Subcutaneous abdominal adipose tissue (tissue), 5 donors: ENCODE results near the gene POMT1.

Experiments
- H3K27ac ChIP-seq: one replicate; pipeline ENCODE4 v1.7.0; 2013; ENCODE audit warnings: low read depth, mild to moderate bottlenecking, inconsistent platforms, low read length, moderate library complexity
- H3K27me3 ChIP-seq, 5 donors: one replicate each; pipeline ENCODE4 v1.7.0; 2013; ENCODE audit warnings: low read length in 5 of 5, inconsistent platforms in 1 of 5; ENCODE audit not compliant: control insufficient read depth in 5 of 5, insufficient read depth in 4 of 5
- H3K36me3 ChIP-seq, 5 donors: one replicate each; pipeline ENCODE4 v1.7.0; 2013; ENCODE audit warnings: low read length in 5 of 5; ENCODE audit not compliant: control insufficient read depth in 5 of 5, insufficient read depth in 5 of 5
- H3K4me1 ChIP-seq, 5 donors: one replicate each; pipeline ENCODE4 v1.7.0; 2013; ENCODE audit warnings: low read length in 5 of 5, mild to moderate bottlenecking in 3 of 5, moderate library complexity in 1 of 5; ENCODE audit not compliant: control insufficient read depth in 5 of 5, insufficient read depth in 5 of 5
- H3K4me3 ChIP-seq, 5 donors: one replicate each; pipeline ENCODE4 v1.7.0; 2013; ENCODE audit warnings: low read length in 5 of 5, low read depth in 1 of 5
- H3K9ac ChIP-seq, 5 donors: one replicate each; pipeline ENCODE4 v1.7.0; 2013; ENCODE audit warnings: low read length in 5 of 5, mild to moderate bottlenecking in 4 of 5, moderate library complexity in 3 of 5
- H3K9me3 ChIP-seq, 5 donors: one replicate each; pipeline ENCODE4 v1.7.0; 2013; ENCODE audit warnings: low read length in 5 of 5; ENCODE audit not compliant: control insufficient read depth in 5 of 5
- donor health status: healthy.
- donor health status: healthy.
- donor health status: healthy.
- donor health status: healthy.
- donor health status: healthy.

Gene POMT1

DNA sequence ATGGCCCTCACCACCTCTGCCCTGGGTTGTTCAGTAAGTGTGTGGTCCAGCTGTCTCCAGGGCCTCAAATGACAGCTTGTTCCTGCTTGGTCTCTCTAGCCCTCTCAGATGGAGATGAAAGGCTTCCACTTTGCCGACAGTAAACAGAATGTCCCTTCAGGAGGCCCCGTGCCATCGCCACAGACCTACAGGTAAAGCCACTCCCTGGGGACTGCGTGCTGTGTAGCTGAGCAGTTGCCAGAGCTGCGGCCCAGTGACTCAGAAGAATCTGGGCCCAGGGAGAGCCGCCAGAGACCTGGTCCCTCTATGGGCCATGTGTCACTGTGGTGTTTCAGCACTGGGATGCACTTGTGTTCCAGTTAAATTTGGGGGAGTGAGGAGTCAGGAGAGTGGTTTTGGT is 10.6 kb upstream of the POMT1 start:
- H3K9me3 ChIP-seq: no peaks in the 10 kb centered on the region
- no peak overlapping the region for H3K27ac ChIP-seq
- peaks cover 0 to 2% (median 0%) of the 10 kb centered on the region in 5 donors for H3K4me1 ChIP-seq
- H3K9ac ChIP-seq: no peak overlapping the region
- H3K4me3 ChIP-seq: no peak overlapping the region
- no peaks in the 10 kb centered on the region for H3K27me3 ChIP-seq
- H3K36me3 ChIP-seq: peaks cover 0 to 100% (median 99%) of the 10 kb centered on the region in 5 donors

DNA sequence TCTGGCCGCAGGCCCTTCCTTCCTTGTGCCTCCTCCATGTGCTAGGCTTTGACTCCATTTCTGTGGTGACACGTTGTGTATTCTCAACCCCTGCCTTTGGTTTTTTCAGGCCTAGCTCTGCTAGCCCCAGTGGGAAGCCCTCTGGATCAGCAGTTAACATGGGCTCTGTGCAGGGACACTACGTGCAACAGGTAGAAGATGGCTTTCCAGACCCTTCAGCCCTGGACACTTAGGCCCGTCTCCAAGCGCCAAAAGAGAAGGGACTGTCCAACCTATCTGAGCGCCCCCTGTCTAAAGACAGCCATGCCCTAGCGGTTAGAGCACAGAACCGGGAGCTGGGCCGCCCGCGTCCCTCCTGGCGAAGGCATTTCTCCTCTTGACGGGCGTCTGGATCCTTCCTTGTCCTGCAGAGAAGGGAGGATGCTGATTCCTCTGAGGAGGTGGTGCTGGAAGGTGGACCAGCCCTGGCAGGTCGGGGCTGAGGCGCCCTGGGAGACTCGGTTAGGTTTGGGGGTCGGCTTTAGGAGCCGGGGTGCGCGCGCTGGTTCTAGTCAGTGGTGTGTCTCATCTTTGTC is 8.3 kb upstream of the POMT1 start:
- Histone ChIP-seq H3K9ac (no peak overlapping the region), H3K27ac (no peak overlapping the region), H3K9me3 (no peaks in the 10 kb centered on the region), H3K27me3 (no peaks in the 10 kb centered on the region), H3K4me1 (peaks cover 0 to 2% (median 0%) of the 10 kb centered on the region in 5 donors), H3K4me3 (no peak overlapping the region), H3K36me3 (peaks cover 0 to 100% (median 99%) of the 10 kb centered on the region in 5 donors)

DNA sequence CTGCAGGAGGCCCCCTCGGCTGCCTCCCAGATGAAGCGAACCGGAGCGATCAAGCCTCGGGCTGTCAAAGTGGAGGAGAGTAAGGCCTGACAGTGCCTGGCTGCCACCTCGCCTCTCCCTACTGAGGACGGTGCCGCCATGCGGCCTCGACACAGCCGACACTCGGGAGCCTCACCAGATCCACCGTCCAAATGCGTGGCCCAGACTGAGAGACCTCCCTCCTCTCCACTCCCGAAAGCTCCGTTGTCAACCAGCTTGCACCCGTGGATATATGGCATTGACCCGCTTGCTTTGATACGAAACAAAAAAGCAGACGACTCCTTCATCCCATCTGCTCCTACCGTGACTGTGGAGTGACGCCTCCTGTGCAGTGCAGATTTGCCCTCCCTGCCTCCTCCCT is 6.9 kb upstream of the POMT1 start:
- Histone ChIP-seq H3K27ac (no peak overlapping the region), H3K36me3 (peaks cover 0 to 96% (median 95%) of the 10 kb centered on the region in 5 donors), H3K27me3 (no peaks in the 10 kb centered on the region), H3K9ac (peak overlapping the region in 1 of 5 donors; percentile 63), H3K4me3 (no peak overlapping the region), H3K9me3 (no peaks in the 10 kb centered on the region), H3K4me1 (peaks cover 0 to 2% (median 0%) of the 10 kb centered on the region in 5 donors)

DNA sequence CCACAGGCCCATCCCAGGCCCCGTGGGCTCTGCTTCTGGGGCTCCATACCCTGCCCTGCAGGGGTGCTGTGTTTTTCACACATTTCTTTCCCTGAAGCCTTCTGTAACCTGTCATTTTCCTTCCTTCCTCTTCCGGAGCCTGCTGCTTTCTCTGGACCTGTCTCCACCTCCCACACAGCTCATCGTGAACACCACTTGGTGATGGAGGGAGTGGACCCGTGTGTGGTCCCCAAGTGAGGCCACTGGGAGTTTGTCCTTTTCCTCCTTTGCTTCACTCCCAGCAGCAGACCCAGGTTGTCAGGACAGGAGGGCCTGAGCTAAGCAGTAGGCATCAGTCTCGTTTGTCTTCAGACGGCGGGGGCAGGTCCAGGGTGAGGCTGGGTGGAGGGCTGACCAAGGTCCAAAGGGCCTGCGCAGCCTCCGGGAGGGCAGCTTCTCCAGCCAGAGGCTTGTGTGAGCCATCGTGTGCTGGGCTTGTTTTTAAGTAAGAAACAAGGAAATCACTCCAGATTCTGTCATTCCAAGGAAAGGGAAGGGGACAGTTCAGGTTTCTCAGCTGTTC is 5.8 kb upstream of the POMT1 start:
- Histone ChIP-seq H3K4me3 (no peak overlapping the region), H3K36me3 (peaks cover 0 to 84% (median 84%) of the 10 kb centered on the region in 5 donors), H3K27ac (no peak overlapping the region), H3K9me3 (no peaks in the 10 kb centered on the region), H3K27me3 (no peaks in the 10 kb centered on the region), H3K4me1 (peaks cover 2 to 12% (median 3%) of the 10 kb centered on the region in 5 donors), H3K9ac (no peak overlapping the region)

DNA sequence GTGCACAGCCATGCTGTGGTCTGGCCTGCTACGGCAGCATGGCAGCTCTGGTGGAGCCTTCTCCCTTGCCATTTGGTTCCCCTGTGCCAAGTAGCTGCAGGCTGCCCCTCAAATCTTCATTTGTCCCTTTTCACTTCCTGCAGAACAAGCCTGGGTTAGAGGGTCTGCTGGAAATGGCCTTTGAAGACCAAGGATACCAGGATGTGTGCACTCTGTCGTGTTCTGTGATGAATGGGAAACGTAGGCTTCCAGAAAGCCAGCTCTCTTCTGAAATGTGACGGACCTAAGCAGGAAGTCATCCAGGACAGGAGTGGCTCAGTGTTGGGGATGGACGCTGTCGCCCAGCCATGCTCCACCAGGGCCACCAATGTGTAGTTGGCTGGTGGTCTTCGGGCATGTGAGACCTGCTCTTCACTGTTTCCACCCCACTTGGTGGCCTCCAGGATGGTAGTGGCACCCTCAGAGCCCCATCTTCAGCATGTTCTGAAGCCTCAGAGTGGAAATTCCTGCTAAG is 3.4 kb upstream of the POMT1 start:
- no peak overlapping the region for H3K9ac ChIP-seq
- peaks cover 7 to 31% (median 18%) of the 10 kb centered on the region in 5 donors for H3K4me1 ChIP-seq
- peaks cover 0 to 60% (median 60%) of the 10 kb centered on the region in 5 donors for H3K36me3 ChIP-seq
- H3K4me3 ChIP-seq: no peak overlapping the region
- no peaks in the 10 kb centered on the region for H3K9me3 ChIP-seq
- no peak overlapping the region for H3K27ac ChIP-seq
- H3K27me3 ChIP-seq: no peaks in the 10 kb centered on the region

DNA sequence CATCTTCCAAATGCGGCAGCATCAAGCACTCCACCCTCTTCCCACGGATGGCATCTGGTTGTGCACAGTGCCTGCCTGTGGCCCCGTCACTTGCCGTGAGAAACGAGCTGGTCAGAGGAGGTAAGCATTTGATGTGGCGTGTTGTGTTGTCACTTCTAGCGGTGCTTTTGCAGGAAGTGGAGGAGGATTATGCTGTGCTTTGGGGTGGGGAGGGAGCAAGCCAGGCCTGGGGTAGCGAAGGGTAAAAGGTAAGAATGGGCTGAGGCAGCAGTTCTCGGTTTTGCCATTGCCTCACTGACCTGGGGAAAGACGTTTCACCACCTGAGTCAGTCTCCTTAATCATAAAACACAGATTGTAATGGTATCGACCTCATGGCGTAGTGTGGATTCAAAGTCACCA is 2.3 kb upstream of the POMT1 start:
- peaks cover 0 to 50% (median 49%) of the 10 kb centered on the region in 5 donors for H3K36me3 ChIP-seq
- no peaks in the 10 kb centered on the region for H3K9me3 ChIP-seq
- no peak overlapping the region for H3K9ac ChIP-seq
- no peak overlapping the region for H3K4me3 ChIP-seq
- H3K27ac ChIP-seq: no peak overlapping the region
- H3K4me1 ChIP-seq: peaks cover 7 to 34% (median 20%) of the 10 kb centered on the region in 5 donors
- H3K27me3 ChIP-seq: no peaks in the 10 kb centered on the region

DNA sequence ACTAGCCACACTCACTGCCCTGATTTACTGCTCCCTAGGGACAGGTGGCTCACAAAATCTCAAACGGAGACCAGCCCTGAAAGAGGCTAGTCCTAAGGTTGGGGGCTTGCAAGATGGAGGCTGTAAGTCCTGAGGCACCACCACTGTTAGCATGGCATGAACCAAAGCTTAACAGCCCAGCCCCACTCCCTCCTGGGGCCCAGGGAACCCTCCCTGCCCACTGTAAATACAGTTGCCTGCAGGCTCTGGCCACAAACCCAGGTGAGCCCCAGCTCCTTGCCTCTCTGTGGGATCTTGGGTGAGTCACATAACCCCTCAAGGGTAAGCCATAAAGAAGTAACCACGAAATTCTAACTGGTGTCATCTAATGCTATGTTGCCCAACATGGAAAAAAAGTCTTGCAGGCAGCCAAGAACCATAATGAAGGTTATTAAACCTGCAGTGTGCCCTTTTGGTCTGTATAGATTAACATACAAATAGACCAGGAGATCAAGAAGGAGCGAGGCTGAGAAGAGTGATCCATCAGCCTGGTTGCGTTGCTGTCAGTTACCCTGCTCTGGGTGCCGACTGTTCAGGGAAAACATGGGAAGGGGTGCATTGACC is 1.7 kb upstream of the POMT1 start:
- Histone ChIP-seq H3K4me3 (no peak overlapping the region), H3K4me1 (peaks cover 5 to 34% (median 20%) of the 10 kb centered on the region in 5 donors), H3K36me3 (peaks cover 0 to 43% (median 42%) of the 10 kb centered on the region in 5 donors), H3K27ac (no peak overlapping the region), H3K9ac (no peak overlapping the region), H3K9me3 (no peaks in the 10 kb centered on the region), H3K27me3 (no peaks in the 10 kb centered on the region)

DNA sequence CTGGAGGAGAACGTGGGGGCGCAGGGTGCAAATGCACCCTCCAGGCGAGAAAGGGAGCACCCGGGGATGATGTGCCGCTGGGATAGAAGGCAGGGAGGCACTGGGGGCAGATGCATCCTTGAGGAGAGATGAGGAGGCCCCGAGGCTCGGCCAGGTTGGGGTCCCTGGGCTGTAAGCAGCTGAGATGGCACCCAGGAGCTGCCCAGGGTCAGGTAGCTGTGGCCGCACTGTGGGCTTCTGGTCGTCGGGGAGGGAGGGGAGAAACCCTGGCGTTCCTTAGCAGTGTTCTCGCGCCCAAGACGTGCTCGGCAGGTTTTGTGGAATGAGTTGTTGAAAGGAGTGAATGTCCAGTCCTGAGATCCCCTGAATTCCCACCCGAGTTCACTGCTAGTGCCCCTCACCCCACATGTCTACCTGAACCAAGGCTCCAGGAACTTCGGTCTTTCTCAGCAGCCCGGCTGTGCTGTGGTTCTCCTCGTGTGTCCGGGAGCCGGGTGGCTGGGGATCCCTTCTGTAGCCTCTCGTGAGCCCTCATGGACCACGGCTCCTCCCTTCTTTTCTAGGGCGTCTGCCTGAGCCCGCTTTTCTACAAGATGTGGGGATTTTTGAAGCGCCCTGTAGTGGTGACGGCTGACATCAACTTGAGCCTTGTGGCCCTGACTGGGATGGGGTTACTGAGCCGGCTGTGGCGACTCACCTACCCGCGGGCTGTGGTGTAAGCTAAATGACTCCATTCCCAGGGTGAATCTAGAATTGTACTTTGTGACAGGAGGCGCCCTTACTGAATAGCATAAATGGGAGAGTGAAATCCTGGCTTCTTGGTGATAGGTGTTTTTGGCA is 1.1 kb downstream of the POMT1 start:
- peak overlapping the region; percentile 70 to 97 (median 90) for H3K4me3 ChIP-seq
- H3K4me1 ChIP-seq: peaks cover 5 to 34% (median 20%) of the 10 kb centered on the region in 5 donors
- H3K9ac ChIP-seq: peak overlapping the region; percentile 16 to 92 (median 68)
- H3K9me3 ChIP-seq: no peaks in the 10 kb centered on the region
- no peak overlapping the region for H3K27ac ChIP-seq
- no peaks in the 10 kb centered on the region for H3K27me3 ChIP-seq
- peaks cover 3 to 28% (median 21%) of the 10 kb centered on the region in 5 donors for H3K36me3 ChIP-seq

DNA sequence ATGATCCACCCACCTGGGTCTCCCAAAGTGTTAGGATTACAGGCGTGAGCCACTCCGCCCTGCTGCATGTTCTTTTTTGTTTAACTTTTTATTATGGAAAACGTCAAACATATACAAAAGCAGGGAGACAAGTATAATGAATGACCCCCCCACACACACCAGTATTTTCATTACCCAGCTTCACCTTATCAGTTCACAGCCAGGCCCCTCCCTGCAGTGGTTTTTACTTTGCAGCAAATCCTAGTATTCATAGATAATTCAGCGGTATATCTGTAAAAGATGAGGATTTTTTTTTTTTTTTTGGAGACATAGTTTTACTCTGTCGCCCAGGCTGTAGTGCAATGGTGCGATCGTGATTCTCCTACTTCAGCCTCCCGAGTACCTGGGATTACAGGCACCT is 2.3 kb downstream of the POMT1 start:
- no peak overlapping the region for H3K4me3 ChIP-seq
- H3K36me3 ChIP-seq: peaks cover 3 to 29% (median 16%) of the 10 kb centered on the region in 5 donors
- no peak overlapping the region for H3K27ac ChIP-seq
- no peak overlapping the region for H3K9ac ChIP-seq
- no peaks in the 10 kb centered on the region for H3K27me3 ChIP-seq
- peaks cover 5 to 34% (median 20%) of the 10 kb centered on the region in 5 donors for H3K4me1 ChIP-seq
- H3K9me3 ChIP-seq: no peaks in the 10 kb centered on the region
